Smooth muscle cell of the brain vasculature (primary cell): ENCODE data around the gene SLC25A6.
"Not testable (repeated sequence)": the region's sequence is repeated elsewhere in the genome, so short reads cannot be mapped to it uniquely, and the experiment has no call there.

Source experiments
- DNase-seq: peaks from one replicate; pipeline ENCODE4 v3.0.0-alpha.2; 2012; ENCODE audit warnings: low read depth, low spot score

Gene SLC25A6

GRCh38 chrX:1412551-1413161 is 20.7 kb upstream of the SLC25A6 start:
- DNase-seq: no peak

- DNase-seq: no peak
These were observed 19.4 kb upstream of the SLC25A6 start for GRCh38 chrX:1411326-1411725.

DNA sequence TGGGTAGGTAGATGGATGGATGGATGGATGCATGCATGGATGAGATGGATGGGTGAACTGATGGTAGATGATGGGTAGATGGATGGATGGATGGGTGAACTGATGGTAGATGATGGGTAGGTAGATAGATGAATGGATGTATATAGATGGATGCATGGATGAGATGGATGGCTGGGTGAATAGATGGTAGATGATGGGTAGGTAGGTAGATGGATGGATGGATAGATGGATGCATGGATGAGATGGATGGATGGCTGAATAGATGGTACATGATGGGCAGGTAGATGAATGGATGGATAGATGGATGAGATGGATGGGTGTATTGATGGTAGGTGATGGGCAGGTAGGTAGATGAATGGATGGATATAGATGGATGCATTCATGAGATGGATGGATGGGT is 15.1 kb upstream of the SLC25A6 start:
- DNase-seq: no peak

GRCh38 chrX:1405769-1406168 is 13.9 kb upstream of the SLC25A6 start:
- not testable (repeated sequence) for DNase-seq

DNA sequence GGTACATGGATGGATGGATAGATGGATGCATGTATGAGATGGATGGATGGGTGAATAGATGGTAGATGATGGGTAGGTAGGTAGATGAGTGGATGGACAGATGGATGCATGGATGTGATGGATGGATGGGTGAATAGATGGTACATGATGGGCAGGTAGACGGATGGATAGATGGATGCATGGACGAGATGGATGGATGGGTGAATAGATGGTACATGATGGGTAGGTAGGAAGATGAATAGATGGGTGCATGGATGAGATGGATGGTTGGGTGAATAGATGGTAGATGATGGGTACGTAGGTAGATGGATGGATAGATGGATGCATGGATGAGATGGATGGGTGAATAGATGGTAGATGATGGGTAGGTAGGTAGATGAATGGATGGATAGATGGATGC is 12.0 kb upstream of the SLC25A6 start:
- not testable (repeated sequence) for DNase-seq

GRCh38 chrX:1403228-1403627 is 11.3 kb upstream of the SLC25A6 start:
- no peak for DNase-seq

GRCh38 chrX:1401611-1402430 is 9.9 kb upstream of the SLC25A6 start:
- no peak for DNase-seq

DNA sequence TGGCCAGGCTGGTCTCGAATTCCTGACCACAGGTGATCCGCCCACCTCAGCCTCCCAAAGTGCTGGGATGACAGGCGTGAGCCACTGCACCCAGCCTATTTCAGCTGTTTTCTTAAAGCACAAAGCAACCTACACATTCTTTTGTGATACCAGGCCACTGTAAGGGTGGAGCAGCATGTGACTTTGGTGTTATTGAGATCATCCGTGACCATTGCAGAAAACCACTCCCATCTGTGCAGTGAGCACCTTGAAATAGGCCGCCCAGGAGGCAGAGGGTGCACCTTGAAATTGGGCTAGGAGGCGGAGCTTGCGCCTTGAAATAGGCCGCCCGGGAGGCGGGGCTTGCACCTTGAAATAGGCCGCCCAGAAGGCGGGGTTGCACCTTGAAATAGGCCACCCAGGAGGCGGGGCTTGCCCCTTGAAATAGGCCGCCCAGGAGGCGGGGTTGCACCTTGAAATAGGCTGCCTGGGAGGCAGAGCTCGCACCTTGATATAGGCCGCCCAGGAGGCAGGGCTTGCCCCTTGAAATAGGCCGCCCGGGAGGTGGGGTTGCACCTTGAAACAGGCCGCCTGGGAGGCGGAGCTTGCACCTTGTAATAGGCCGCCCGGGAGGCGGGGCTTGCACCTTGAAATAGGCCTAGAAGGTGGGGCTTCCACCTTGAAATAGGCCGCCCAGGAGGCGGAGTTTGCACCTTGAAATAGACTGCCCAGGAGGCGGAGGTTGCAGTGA is 9.0 kb upstream of the SLC25A6 start:
- no peak for DNase-seq

- DNase-seq: no peak
These were observed 8.1 kb upstream of the SLC25A6 start for GRCh38 chrX:1400049-1400448.

DNA sequence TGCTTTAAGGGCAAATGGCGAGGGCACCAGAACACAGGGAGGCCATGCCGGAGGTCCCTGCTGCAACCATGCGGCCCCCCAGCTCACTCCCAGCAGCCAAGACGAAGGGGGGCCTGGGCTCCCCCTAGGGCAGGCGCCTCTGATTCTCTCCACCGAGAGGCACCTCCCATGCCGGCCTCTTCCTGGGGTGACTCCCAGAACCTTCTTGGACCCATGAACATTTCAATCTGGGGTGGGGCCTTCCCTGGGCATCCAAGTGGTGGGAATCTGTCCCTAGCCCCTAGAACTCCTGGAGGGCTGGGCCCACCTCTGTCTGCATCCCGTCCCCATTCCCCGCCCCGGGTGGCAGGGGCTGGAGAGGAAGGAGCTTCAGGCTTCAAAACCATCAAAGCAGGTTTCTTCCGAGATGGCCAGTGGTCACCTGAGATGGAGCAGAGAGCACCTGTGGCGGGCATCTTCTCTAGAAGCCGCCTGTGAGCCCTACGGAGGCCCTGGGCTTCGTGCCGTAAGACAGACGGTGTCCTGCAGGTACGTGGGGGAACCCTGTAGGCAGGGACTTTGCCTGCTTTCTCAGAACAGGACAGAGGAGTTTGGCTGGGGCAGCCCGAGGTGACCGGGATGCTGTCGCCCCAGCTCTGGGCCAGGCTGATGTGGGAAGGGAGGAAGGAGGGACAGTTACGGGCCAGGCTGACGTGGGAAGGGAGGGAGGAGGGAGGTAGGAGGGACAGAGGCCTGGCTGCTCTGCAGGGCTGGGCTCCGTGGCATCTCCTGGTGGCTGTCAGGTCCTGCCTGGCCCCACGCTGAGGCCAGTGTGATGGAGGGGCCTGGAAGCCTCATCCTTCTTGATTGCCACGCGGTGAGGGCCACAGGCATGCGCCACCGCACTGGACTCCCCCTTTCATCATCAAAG is 6.8 kb upstream of the SLC25A6 start:
- no peak for DNase-seq

DNA sequence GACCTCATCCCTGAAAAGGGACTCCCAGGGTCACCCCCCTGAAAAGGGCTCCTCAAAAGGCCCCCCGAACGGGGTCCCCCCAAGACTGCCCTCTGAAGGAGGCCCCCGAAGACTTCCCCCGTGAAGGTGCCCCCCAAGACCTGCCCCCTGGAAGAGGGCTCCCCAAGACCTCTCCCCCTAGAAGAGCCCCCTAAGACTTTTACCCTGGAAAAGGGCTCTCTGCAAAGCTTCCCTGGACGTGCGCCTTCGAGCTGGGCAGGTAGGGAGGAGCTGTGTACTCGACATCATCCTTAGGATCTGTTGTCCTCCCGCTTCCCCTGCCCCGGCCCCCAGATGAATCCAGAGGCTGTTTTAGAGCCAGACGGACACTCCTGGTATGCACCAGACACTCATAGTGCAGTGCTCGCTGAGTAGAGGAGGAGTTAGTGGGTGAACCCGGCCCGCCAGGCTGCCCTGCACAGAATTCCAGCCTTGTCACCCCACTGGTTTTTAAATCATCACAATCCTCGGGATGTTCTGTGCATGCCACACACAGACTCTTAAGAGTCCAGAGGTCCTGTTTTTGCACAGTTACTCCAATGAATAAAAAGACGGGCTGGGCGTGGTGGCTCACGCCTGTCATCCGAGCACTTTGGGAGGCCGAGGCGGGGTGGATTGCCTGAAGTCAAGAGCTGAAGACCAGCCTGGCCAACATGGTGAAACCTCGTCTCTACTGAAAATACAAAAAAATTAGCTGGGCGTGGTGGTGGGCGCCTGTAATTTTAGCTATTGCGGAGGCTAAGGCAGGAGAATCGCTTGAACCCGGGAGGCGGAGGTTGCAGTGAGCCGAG is 5.7 kb upstream of the SLC25A6 start:
- no peak for DNase-seq

- no peak for DNase-seq
These were observed 5.1 kb upstream of the SLC25A6 start for GRCh38 chrX:1397001-1397400.

GRCh38 chrX:1395646-1396216 is 3.8 kb upstream of the SLC25A6 start:
- DNase-seq: no peak

- no peak for DNase-seq
These were observed 3.0 kb upstream of the SLC25A6 start for GRCh38 chrX:1394731-1395501.

- no peak for DNase-seq
These were observed 2.1 kb upstream of the SLC25A6 start for GRCh38 chrX:1393871-1394615.

DNA sequence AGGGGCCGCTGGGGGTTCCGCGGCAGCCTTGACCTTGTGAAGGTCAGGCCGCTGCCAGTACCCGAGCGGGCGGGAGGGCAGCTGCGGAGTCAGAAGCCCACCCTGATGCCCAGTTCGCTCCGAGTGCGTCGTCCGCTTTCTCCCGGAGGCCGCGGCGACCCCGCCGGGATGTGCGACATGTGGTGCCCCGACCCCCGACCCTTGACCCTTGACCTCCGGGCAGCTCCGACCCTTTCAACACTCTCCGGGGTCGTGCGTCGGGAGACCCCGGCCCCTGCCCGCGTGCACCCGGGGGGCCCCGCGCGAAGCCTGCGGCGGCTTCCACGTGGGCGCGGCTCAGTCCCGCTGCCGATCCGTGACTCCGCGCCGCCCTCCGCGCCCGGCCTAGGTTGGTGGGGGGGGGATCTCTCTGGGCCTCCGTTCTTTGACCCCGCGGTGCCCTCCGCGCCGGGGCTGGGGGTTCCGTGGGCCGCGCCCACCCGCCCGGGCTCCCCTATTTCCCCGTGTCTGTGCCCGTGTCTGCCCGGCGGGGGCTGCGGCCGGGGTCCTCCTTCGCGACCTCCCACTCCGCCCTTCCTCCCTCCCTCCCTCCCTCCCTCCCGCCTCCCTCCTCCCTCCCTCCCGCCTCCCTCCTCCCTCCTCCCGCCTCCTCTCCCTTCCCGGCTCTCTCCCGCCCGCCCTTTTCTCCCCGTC is 609 bp upstream of the SLC25A6 start:
- DNase-seq: peak; percentile 44

DNA sequence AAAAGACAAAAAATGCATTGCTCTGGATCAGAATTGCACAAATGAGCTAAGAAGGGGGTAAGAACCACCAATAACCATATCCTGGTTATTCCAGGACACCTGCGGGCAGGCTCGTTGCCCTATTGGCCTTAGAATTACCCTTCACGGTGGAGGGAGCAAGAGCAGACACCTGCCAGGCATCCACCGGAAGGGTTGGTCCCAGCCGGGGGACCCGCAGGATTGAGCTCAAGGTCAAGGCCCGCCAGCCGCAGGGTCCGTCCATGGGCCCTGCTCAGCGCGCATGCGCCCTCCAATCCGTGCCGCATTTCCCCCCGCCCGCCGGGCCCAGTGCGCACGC is 575 bp downstream of the SLC25A6 start:
- peak; percentile 69 for DNase-seq

DNA sequence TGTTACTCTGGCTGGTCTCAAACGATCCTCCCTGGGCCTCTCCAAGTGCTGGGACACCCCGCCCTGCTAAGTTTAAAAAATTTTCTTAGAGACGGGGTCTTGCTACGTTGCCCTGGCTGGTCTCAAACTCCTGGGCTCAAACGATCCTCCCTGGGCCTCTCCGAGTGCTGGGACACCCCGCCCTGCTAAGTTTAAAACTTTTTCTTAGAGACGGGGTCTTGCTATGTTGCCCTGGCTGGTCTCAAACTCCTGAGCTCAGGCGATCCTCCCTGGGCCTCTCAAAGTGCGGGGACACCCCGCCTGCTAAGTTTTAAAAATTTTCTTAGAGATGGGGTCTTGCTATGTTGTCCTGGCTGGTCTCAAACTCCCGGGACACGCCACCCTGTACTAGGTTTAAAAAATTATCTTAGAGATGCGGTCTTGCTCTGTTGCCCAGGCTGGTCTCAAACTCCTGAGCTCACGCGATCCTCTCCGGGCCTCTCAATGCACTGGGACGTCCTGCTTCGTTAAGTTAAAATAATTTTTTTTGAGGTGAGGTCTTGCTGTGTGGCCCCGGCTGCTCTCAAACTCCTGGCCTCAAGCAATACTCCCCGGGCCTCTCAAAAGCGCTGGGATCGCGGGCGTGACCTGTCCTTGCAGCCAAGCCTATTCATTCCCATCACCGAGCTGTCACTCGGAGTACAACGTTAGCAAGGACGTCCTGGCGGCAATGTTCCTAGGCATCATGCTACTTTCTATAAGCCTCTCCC is 1.1 kb downstream of the SLC25A6 start:
- no peak for DNase-seq
